Esophagus mucosa (tissue), 1 donor: Measurements from ENCODE around the gene RABEP2. TPM values are rescaled to one million over a fixed set of nuclear protein-coding genes. Genes with fewer than 3 reads are reported as not detected.
"Not testable (repeated sequence)": the region's sequence is repeated elsewhere in the genome, so short reads cannot be mapped to it uniquely, and the experiment has no call there.

Experiments
- ATAC-seq: fragments of 200-7000 bp; cut with Tn5 transposase; one replicate; pipeline ENCODE4 v1.9.1; 2020
- total RNA-seq: library from RNA; stranded (reverse); gene quantifications from one replicate; pipeline ENCODE4 v1.2.4, GENCODE V29; 2023
- donor health status: DM: yes; HTN: yes; CAD: no.

Gene RABEP2
- 15.8 TPM for total RNA-seq

GRCh38 chr16:28924762-28925385, at the start of gene RABEP2:
Gene RABEP2, minus strand, starts transcription at chr16:28925238. Its CDS starts 75 bp downstream, at chr16:28925163.
- ATAC-seq, result peak; percentile 97

GRCh38 chr16:28974437-28975157, 49.6 kb upstream of the RABEP2 start, which contains the start of gene SPNS1:
Gene SPNS1, plus strand, starts transcription at chr16:28974778. Its CDS starts 374 bp downstream, at chr16:28975152.
- peak; percentile 91 for ATAC-seq

GRCh38 chr16:28974007-28974436, 49.0 kb upstream of the RABEP2 start:
- peak; percentile 13 for ATAC-seq

GRCh38 chr16:28969696-28970095, 44.7 kb upstream of the RABEP2 start:
- ATAC-seq, result not testable (repeated sequence)

GRCh38 chr16:28967156-28967555, 42.1 kb upstream of the RABEP2 start:
- no peak for ATAC-seq

- no peak for ATAC-seq
Observed at GRCh38 chr16:28964496-28964895, 39.5 kb upstream of the RABEP2 start.

GRCh38 chr16:28964072-28964471, 39.0 kb upstream of the RABEP2 start:
- no peak for ATAC-seq

GRCh38 chr16:28958836-28959235, 33.8 kb upstream of the RABEP2 start:
- ATAC-seq, result peak; percentile 9

- no peak for ATAC-seq
Observed at GRCh38 chr16:28958216-28958615, 33.2 kb upstream of the RABEP2 start.

- ATAC-seq, result peak; percentile 72
Observed at GRCh38 chr16:28951410-28951943, 26.4 kb upstream of the RABEP2 start.

GRCh38 chr16:28950648-28951409, 25.8 kb upstream of the RABEP2 start, which contains the start of gene NFATC2IP:
Gene NFATC2IP, plus strand, starts transcription at chr16:28950937. Its CDS starts 75 bp downstream, at chr16:28951012.
- peak; percentile 98 for ATAC-seq

- no peak for ATAC-seq
Observed at GRCh38 chr16:28946681-28947080, 21.6 kb upstream of the RABEP2 start.

GRCh38 chr16:28943281-28943680, 18.2 kb upstream of the RABEP2 start:
- no peak for ATAC-seq

- ATAC-seq, result not testable (repeated sequence)
Observed at GRCh38 chr16:28939825-28940224, 14.8 kb upstream of the RABEP2 start.

- ATAC-seq, result no peak
Observed at GRCh38 chr16:28938721-28939120, 13.7 kb upstream of the RABEP2 start.

- ATAC-seq, result no peak
Observed at GRCh38 chr16:28937222-28937876, 12.3 kb upstream of the RABEP2 start.

GRCh38 chr16:28936784-28937155, 11.7 kb upstream of the RABEP2 start:
- ATAC-seq, result no peak

GRCh38 chr16:28935924-28936783, 11.1 kb upstream of the RABEP2 start:
- ATAC-seq, result peak; percentile 86

- no peak for ATAC-seq
Observed at GRCh38 chr16:28935346-28935745, 10.3 kb upstream of the RABEP2 start.

- ATAC-seq, result no peak
Observed at GRCh38 chr16:28933171-28933570, 8.1 kb upstream of the RABEP2 start.
